HepG2 (cell line): Measurements from ENCODE around the gene VPS26B. TPM values are rescaled to one million over a fixed set of nuclear protein-coding genes. Genes with fewer than 3 reads are reported as not detected.
A peak's percentile ranks its signal among the peaks of the same experiment; 100 is the strongest.

Experiments used
- HIVEP1 ChIP-seq: sonication (generic); formaldehyde crosslinking; IDR thresholded peaks from 2 replicates; pipeline ENCODE4 v1.4.0; 2020; ENCODE audit warnings: mild to moderate bottlenecking, missing genetic modification reagents
- NR2F1 ChIP-seq, 2 experiments: fragments of 450-650 bp in 1 of 2; formaldehyde crosslinking in 1 of 2; IDR thresholded peaks; 2 replicates each; pipeline versions ENCODE4 v1.5.0 to v1.6.1; 2016 to 2020; ENCODE audit warnings: mild to moderate bottlenecking in 1 of 2, missing compliant biosample characterization in 1 of 2, missing genetic modification reagents in 1 of 2, moderate library complexity in 1 of 2
- SP2 ChIP-seq: sonication (generic); formaldehyde crosslinking; IDR thresholded peaks from 2 replicates; pipeline ENCODE4 v1.5.1; 2020; ENCODE audit warnings: mild to moderate bottlenecking, missing genetic modification reagents
- TSC22D2 ChIP-seq: sonication (generic); formaldehyde crosslinking; IDR thresholded peaks from 2 replicates; pipeline ENCODE4 v1.5.1; 2020; ENCODE audit warnings: missing genetic modification reagents, mild to moderate bottlenecking, borderline replicate concordance
- ZNF382 ChIP-seq: sonication (generic); formaldehyde crosslinking; IDR thresholded peaks from 2 replicates; pipeline ENCODE4 v1.5.0; 2020; ENCODE audit warnings: missing genetic modification reagents, mild to moderate bottlenecking, borderline replicate concordance
- polyA plus RNA-seq, 8 experiments: library from polyadenylated mRNA; depleted of rRNA in 3 of 8; stranded (reverse) in 7 of 8; unstranded in 1 of 8; fragments of >200 nt; fragmentation: Illumina TruSeq in 4 of 8; extraction: Trizol in 4 of 8; gene quantifications; 2 replicates each; pipeline versions ENCODE4 v1.2.1 to v1.2.3, GENCODE V29; 2011 to 2016; ENCODE audit warnings: low read depth in 4 of 8, missing spikeins in 1 of 8, mixed read lengths in 1 of 8; ENCODE audit not compliant: insufficient read depth in 1 of 8
- total RNA-seq, 5 experiments: library from RNA; depleted of rRNA; stranded (reverse); fragments of >200 nt; fragmentation: Illumina TruSeq; extraction: Trizol; gene quantifications; 2 replicates each; pipeline ENCODE4 v1.2.3, GENCODE V29; 2016; ENCODE audit warnings: low read depth in 1 of 5
- TF ChIP-seq, protein P1 (sequence below): sonication (generic); formaldehyde crosslinking; IDR thresholded peaks from one replicate; pipeline ENCODE4 v1.5.1; 2020; ENCODE audit warnings: mild to moderate bottlenecking, missing genetic modification reagents; ENCODE audit errors: not compliant biosample characterization
- TF ChIP-seq, protein P2 (sequence below): sonication (generic); formaldehyde crosslinking; IDR thresholded peaks from 2 replicates; pipeline ENCODE4 v1.9.0; 2021; ENCODE audit warnings: missing genetic modification reagents, mild to moderate bottlenecking, borderline replicate concordance
- TF ChIP-seq, protein P3 (sequence below): sonication (generic); formaldehyde crosslinking; IDR thresholded peaks from 2 replicates; pipeline ENCODE4 v1.4.0; 2020; ENCODE audit warnings: missing genetic modification reagents
- TF ChIP-seq, protein P4 (sequence below): IDR thresholded peaks from 2 replicates; pipeline ENCODE4 v1.6.1; 2016; ENCODE audit warnings: missing biosample characterization, missing genetic modification reagents, low read depth

The VPS26B gene
- total and polyA plus RNA-seq, 2 of the 13 experiments (the other 11 are each of a cell fraction or from before 2014, with no cell fraction given) = 20.2 to 23.2 TPM

GRCh38 chr11:134223836-134224709, at the start of gene VPS26B, which contains the start of gene NCAPD3 (continued):
- TF ChIP-seq, protein P1, sequence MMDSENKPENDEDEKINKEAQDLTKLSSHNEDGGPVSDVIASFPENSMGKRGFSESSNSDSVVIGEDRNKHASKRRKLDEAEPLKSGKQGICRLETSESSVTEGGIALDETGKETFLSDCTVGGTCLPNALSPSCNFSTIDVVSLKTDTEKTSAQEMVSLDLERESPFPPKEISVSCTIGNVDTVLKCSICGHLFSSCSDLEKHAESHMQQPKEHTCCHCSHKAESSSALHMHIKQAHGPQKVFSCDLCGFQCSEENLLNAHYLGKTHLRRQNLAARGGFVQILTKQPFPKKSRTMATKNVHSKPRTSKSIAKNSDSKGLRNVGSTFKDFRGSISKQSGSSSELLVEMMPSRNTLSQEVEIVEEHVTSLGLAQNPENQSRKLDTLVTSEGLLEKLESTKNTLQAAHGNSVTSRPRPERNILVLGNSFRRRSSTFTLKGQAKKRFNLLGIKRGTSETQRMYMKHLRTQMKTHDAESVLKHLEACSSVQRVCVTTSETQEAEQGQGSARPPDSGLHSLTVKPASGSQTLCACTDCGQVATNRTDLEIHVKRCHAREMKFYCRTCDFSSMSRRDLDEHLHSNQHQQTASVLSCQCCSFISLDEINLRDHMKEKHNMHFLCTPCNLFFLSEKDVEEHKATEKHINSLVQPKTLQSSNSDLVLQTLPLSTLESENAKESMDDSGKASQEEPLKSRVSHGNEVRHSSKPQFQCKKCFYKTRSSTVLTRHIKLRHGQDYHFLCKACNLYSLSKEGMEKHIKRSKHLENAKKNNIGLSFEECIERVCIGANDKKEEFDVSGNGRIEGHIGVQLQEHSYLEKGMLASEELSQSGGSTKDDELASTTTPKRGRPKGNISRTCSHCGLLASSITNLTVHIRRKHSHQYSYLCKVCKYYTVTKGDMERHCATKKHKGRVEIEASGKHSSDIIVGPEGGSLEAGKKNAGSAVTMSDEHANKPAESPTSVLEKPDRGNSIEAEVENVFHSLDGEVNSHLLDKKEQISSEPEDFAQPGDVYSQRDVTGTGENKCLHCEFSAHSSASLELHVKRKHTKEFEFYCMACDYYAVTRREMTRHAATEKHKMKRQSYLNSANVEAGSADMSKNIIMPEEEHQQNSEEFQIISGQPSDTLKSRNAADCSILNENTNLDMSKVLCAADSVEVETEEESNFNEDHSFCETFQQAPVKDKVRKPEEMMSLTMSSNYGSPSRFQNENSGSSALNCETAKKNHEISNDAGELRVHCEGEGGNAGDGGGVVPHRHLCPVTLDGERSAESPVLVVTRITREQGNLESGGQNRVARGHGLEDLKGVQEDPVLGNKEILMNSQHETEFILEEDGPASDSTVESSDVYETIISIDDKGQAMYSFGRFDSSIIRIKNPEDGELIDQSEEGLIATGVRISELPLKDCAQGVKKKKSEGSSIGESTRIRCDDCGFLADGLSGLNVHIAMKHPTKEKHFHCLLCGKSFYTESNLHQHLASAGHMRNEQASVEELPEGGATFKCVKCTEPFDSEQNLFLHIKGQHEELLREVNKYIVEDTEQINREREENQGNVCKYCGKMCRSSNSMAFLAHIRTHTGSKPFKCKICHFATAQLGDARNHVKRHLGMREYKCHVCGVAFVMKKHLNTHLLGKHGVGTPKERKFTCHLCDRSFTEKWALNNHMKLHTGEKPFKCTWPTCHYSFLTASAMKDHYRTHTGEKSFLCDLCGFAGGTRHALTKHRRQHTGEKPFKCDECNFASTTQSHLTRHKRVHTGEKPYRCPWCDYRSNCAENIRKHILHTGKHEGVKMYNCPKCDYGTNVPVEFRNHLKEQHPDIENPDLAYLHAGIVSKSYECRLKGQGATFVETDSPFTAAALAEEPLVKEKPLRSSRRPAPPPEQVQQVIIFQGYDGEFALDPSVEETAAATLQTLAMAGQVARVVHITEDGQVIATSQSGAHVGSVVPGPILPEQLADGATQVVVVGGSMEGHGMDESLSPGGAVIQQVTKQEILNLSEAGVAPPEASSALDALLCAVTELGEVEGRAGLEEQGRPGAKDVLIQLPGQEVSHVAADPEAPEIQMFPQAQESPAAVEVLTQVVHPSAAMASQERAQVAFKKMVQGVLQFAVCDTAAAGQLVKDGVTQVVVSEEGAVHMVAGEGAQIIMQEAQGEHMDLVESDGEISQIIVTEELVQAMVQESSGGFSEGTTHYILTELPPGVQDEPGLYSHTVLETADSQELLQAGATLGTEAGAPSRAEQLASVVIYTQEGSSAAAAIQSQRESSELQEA (CRISPR knock-in tag) = peak; percentile 86
- TF ChIP-seq NR2F1 (CRISPR knock-in tag; IDR thresholded peaks at IDR 0.05) (peak in 1 of 2 experiments; percentile 60; a peak in 1 of 4 replicates), HIVEP1 (CRISPR knock-in tag) (peak; percentile 88), TSC22D2 (CRISPR knock-in tag) (0 out of 2 replicates have a peak, but pooled peaks have one; percentile 28), ZNF382 (no peak), SP2 (CRISPR knock-in tag) (peak; percentile 88)
- TF ChIP-seq, protein P2, sequence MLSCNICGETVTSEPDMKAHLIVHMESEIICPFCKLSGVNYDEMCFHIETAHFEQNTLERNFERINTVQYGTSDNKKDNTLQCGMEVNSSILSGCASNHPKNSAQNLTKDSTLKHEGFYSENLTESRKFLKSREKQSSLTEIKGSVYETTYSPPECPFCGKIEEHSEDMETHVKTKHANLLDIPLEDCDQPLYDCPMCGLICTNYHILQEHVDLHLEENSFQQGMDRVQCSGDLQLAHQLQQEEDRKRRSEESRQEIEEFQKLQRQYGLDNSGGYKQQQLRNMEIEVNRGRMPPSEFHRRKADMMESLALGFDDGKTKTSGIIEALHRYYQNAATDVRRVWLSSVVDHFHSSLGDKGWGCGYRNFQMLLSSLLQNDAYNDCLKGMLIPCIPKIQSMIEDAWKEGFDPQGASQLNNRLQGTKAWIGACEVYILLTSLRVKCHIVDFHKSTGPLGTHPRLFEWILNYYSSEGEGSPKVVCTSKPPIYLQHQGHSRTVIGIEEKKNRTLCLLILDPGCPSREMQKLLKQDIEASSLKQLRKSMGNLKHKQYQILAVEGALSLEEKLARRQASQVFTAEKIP (CRISPR knock-in tag) = no peak
- TF ChIP-seq, protein P3, sequence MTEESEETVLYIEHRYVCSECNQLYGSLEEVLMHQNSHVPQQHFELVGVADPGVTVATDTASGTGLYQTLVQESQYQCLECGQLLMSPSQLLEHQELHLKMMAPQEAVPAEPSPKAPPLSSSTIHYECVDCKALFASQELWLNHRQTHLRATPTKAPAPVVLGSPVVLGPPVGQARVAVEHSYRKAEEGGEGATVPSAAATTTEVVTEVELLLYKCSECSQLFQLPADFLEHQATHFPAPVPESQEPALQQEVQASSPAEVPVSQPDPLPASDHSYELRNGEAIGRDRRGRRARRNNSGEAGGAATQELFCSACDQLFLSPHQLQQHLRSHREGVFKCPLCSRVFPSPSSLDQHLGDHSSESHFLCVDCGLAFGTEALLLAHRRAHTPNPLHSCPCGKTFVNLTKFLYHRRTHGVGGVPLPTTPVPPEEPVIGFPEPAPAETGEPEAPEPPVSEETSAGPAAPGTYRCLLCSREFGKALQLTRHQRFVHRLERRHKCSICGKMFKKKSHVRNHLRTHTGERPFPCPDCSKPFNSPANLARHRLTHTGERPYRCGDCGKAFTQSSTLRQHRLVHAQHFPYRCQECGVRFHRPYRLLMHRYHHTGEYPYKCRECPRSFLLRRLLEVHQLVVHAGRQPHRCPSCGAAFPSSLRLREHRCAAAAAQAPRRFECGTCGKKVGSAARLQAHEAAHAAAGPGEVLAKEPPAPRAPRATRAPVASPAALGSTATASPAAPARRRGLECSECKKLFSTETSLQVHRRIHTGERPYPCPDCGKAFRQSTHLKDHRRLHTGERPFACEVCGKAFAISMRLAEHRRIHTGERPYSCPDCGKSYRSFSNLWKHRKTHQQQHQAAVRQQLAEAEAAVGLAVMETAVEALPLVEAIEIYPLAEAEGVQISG (CRISPR knock-in tag) = peak; percentile 59
- TF ChIP-seq, protein P4, sequence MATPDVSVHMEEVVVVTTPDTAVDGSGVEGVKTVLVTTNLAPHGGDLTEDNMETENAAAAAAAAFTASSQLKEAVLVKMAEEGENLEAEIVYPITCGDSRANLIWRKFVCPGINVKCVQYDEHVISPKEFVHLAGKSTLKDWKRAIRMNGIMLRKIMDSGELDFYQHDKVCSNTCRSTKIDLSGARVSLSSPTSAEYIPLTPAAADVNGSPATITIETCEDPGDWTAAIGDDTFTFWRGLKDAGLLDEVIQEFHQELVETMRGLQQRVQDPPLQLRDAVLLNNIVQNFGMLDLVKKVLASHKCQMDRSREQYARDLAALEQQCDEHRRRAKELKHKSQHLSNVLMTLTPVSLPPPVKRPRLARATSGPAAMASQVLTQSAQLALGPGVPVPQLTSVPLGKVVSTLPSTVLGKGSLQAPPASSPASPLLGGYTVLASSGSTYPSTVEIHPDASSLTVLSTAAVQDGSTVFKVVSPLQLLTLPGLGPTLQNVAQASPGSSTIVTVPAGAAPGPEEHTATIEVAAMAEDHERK = no peak; the same call in 1 of the 2 replicates
